ENCODE results near the gene ACTR3C.

DNA sequence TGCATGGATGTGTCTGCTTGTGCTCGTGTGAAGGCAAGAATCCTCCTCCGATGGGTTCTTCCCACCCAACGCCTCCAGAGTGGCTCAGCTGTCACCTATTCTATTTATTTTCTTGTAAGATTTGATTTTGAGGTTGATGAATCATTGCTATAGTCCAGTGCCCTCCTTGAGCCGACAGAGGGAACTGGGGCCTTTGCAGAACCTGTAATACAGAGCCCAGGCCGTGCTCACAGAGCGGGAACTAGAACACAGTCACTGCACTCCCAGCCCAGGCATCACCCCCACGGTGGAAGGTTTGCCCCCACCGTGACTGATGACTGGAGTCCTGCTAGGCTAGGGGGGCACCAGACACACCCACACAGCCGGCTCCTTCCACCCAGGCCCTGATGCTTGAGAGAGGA lies 16.1 kb upstream of the ACTR3C start:
- TF ChIP-seq, protein P1, sequence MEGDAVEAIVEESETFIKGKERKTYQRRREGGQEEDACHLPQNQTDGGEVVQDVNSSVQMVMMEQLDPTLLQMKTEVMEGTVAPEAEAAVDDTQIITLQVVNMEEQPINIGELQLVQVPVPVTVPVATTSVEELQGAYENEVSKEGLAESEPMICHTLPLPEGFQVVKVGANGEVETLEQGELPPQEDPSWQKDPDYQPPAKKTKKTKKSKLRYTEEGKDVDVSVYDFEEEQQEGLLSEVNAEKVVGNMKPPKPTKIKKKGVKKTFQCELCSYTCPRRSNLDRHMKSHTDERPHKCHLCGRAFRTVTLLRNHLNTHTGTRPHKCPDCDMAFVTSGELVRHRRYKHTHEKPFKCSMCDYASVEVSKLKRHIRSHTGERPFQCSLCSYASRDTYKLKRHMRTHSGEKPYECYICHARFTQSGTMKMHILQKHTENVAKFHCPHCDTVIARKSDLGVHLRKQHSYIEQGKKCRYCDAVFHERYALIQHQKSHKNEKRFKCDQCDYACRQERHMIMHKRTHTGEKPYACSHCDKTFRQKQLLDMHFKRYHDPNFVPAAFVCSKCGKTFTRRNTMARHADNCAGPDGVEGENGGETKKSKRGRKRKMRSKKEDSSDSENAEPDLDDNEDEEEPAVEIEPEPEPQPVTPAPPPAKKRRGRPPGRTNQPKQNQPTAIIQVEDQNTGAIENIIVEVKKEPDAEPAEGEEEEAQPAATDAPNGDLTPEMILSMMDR (IDR thresholded peaks at IDR 0.05; ENCODE audit: low read depth, low read length): no peak
- no peak for TF ChIP-seq EZH2phosphoT487 (IDR thresholded peaks at IDR 0.05; ENCODE audit: low read depth)
